Pons (tissue), 1 donor: ENCODE data around the gene NOM1.

Experiments
- DNase-seq: peaks from one replicate; pipeline ENCODE4 v3.0.0-alpha.2; 2016; ENCODE audit warnings: low spot score

NOM1 gene

DNA sequence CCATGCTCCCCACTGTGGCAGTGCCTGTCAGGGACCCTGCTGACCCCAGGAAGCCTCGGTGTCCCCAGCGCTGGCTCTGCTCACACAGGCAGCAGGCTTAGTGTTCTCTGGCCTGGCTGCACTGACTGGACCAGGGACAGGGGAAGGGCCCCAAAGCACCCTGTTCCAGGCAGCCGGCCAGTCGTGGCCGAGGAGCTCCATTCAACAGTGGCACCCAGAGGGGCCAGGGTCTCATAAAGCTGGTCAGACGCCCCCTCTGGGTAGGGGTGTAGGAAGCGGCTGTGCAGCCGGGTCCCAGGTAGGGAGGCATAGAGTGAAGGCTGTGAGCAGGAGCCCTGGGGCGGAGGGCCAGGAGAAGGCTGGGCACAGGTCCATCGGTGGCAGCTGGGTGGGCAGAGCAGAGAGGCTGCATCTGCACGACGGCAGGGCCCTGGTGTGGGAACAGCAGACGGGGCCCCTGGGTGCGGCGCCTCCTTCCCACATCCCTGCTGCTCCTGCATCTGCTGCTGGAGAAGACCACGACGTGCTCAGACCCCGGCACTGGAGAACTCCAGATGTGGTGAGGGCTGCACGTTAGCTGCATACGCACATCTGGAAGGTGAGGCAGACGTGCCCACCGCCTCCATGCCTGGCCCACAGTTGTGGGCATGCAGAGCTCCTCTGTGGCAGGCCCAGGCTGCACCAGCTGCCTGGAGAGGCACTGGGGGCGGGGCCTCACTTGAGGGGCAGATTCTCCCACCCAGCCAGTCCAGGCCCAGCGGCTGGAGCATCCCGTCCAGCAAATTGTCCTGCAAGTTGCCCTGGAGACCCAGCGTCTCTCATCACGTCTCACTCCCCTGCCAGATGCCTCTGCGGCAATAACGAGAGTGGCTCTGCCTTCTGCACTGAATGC is 35.8 kb downstream of the NOM1 start:
- DNase-seq = no peak

GRCh38 chr7:156986378-156986777 is 36.9 kb downstream of the NOM1 start:
- DNase-seq = no peak

DNA sequence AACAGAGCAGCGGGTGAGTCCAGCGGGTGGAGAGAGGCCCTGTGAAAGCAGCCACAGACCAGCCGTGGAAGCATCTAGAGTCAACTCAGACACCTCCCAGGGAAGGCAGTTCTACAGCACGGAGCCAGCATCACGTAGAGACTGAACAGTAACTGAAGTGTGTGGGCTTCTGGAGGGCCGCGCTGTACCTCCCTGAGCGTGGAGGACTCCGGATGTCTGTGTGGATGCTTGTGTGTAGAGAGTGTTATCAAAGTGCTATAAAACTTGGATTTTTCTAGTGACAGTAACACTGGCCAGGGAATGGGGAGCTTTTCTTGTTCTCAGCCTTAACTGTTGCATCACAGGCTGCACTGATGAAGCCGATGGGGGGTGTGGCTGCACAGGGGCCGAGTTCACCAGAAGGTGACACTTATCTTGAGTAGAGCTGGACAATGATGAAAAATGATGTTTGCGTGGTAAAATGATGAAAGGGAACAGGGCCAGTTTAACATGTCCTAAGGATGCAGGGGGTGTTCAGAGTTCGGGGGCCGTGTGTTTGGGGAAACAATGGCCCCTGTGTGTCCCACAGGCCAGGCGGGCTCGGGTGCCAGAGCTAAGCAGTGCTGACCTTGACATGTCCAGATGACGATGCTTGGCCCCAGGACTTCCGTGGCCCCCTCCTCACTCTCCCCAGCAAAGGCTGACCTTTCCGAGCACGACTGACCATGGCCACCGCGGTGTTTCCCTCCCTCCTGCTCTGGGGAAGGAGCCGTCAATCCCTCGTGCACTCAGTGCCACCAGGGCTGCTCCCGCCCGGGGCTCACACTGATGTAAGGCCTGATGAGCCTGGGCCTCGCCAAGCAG is 39.1 kb downstream of the NOM1 start:
- no peak for DNase-seq

DNA sequence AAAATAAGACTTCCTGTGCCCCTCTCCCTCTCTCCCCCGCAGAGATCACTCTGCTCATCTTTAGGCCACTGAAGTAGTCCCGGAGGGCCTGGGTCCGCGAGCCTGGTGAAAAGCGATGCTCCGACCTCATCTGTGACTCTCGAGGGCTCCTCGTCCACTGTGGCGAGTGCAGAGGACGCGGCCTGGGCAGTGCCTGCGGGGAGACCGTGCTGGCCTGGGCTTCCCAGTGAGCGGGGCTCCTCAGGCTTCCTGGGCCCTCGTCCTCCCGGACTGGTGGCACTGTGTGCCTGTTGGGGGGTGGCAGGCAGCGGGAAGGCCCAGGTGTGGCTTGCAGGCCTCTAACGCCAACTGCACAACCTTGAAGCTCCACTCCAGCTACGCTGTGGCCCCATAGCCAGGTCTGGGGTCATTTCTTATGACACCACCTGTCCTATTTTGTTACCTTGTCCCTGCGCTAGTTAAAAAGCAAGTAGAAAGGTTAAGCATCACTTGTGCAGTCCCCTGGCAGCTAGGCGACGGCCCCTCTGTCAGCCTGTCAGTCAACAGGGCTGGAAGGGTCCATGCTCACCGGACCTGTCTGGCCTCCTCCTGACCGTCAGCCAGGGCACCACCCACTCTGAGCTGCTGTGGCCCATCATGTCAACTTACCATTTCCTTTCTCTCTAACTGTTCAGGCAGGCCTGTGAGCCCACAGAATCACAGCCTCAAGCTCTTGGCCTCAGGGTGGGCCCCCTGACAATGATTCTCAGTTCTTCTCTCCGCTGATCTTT is 40.4 kb downstream of the NOM1 start:
- no peak for DNase-seq

DNA sequence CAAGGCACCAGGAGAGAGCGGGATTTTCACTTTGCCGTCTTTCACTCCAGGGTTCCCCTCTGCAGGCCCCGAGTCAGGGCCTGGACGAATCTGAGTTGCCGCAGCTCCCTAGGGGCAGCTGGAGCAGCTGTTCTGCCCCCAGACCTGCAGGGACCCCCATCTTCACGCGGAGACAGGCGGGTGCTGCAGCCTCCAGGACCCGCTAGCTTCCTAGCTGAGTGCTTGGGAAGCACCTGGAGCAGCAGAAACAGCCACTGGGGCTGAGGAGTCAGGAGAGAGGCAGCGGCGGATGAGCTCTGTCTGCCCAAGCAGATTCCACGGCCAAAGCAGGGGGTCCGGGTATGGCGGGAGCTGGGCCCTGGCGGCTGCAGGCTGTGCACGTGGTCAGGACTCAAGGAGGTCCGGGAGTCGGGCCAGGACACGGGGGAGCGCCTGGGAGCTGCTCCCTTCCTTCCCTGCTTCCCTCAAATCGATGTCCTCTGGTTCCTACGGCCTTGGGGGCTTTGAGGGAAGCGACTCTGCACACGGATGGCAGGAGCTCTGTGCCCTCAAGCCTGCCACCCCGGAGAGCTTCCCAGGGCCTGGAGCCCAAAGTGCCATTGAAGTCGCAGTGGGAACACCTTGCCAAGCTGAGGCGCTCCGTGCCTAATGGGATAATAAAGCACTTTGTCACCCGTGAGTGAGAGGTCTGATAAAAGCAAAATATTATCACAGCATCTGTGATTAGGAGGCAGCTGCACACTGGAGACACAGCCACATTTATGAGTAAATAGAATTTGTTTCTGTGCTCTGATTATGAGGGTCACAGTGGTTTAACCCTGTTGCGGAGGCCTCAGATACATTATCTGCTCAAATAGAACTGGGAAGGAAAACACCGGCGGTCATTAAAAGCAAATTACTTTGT is 43.8 kb downstream of the NOM1 start:
- no peak for DNase-seq

- no peak for DNase-seq
Observed at GRCh38 chr7:156993925-156994235, 44.4 kb downstream of the NOM1 start.

GRCh38 chr7:156994417-156994816 is 44.9 kb downstream of the NOM1 start:
- DNase-seq = no peak

- DNase-seq = no peak
Observed at GRCh38 chr7:156998988-156999957, 49.8 kb downstream of the NOM1 start.

- no peak for DNase-seq
Observed at GRCh38 chr7:156999958-157000726, 50.6 kb downstream of the NOM1 start.

DNA sequence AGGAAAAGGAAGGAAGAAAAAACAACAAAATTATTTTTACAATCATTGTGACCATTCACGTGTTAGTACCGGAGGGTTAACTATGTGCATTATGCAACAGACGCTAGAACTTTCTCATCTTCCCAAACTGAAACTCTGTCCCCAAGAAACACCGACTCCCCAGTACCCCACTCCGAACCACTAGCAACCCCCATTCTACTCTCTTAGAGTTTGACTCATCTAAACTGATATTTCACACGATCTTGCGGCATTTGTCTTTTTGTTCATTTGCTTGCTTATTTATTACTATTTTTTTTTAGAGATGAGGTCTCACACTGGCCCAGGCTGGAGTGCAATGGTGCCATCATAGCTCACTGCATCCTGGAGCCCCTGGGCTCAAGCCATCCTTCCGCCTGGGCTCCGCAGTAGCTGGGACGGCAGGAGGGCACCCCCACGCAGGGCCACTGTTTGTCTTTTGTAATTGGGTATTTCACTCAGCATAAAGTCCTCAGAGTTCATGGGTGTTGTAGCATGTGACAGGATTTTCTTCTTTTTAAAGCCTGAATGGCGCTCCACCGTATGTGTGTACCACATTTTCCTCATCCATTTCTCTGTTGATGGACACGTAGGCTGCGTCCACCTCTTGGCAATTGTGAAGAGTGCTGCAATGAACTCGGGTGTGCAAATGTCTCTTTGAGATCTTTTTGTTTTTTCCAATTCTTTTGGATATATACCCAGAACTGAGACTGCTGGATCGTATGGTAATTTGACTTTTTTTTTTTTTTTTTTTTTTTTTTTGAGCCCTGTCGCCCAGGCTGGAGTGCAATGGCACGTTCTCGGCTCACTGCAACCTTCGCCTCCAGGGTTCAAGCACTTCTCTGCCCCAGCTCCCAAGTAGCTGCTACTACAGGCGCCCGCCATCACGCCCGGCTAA is 51.5 kb downstream of the NOM1 start:
- no peak for DNase-seq

- DNase-seq = no peak
Observed at GRCh38 chr7:157001920-157002818, 52.7 kb downstream of the NOM1 start.

DNA sequence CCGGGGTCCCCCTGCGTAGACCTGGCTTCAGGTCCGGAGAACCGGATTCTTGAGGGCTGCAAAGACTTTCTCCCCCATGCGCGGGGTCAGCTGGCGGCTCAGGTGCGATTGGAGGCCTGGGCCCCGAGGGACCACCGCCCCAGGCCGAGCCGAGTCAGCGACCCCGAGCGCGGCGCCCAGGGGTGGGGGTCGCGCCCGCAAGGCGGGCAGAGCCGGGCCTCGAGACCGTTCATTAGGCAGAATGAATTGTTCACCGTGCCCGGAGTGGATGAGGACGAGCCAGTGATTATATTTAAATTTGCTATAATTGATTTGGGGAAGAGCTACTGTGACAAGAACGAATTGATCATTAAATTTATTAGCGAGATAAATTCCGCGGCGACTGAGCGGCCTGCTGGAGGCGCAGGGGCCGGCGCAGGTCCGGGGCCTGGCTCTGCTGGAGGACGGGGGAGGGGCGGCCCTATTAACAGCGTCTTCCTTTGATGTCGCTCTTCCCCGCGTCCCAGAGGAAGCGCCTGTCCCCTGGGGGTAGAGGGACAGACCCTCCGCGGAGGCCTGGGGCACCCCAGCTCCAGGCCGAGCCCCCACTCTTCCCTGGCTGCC is 53.4 kb downstream of the NOM1 start:
- no peak for DNase-seq

- no peak for DNase-seq
Observed at GRCh38 chr7:157003445-157003755, 53.9 kb downstream of the NOM1 start.

GRCh38 chr7:157003756-157004520 is 54.4 kb downstream of the NOM1 start:
- no peak for DNase-seq

DNA sequence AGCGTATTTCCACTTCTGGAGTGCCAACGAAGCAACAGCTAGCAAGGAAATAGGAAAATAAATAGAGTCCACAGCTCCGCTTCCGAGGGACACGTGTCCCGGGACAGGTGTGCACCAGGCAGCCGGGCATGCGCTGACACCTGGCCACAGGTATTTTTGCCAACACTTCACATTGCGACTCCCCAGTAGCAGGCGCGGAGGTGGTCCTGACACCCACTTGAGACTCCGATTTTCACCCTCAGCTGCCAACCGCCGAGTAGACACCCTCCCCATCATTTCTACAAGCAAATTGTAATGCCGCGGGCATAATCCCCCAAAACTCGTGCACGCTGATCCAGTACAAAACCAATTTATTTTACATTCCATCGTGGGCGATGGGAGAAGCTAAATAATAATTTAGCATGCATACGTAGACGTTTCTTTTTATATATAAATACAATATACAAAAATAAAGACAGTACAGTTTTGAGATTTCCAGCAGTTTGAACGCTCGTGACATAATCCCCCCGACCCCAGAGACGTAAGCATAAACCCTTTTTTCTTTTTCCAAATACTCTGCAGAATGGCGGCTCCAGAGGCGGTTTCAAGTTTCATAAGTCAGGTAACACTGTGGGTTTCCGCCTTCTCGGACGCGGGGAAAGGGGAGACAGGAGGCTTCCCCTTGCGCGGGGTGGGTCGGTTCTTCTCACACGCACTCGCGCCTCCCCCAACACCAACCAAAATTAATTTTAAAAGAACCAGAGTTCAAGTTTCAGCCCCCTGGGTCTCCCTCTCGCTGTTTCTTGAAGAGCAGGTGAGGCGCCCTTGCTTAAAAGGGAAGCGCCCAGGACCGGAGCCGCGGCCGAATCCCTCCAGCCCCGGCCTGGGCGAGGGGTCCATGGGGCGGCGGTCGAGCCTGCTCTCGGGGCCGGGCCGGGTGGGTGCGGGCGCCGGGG is 55.3 kb downstream of the NOM1 start:
- no peak for DNase-seq
